ENCODE results near the gene SMAP2. TPM values are rescaled to one million over a fixed set of nuclear protein-coding genes. Genes with fewer than 3 reads are reported as not detected.

The SMAP2 gene
- polyA plus RNA-seq, 2 of the 4 experiments (the other 2 are of a cell fraction): 6.4 to 7.7 TPM

GRCh38 chr1:40411843-40412242 lies 38.3 kb downstream of the SMAP2 start (continued):
- TF ChIP-seq PBX3 (IDR thresholded peaks at IDR 0.05): no peak

- whole genome bisulfite sequencing (ENCODE audit: missing lambda C conversion rate): 84% methylated on average over 6 of the region's 6 CpGs
- ATAC-seq (no peak), DNase-seq (ENCODE audit: low read depth in 1 of 2, low spot score in 1 of 2) (no peak), FAIRE-seq (no peak)
- H3K4me2 ChIP-seq: no peak overlapping the region
- H3K4me1 ChIP-seq: no peaks in the 10 kb centered on the region
- ChIA-PET CTCF (no interaction called here), POLR2A (no interaction called here)
- H3K27ac ChIP-seq: no peak overlapping the region
- no peaks in the 10 kb centered on the region for H3K9me3 ChIP-seq
- no peak overlapping the region for H3K4me3 ChIP-seq
- TF ChIP-seq CHD4 (IDR thresholded peaks at IDR 0.05; ENCODE audit: borderline replicate concordance): no peak
These were observed 40.2 kb downstream of the SMAP2 start for GRCh38 chr1:40413527-40414252.

- no peaks in the 10 kb centered on the region for H3K9me3 ChIP-seq
- no peak for FAIRE-seq
- no peak overlapping the region for H3K27ac ChIP-seq
- TF ChIP-seq RAD21 (conservative IDR thresholded peaks at IDR 0.05 in 1 of 2, IDR thresholded peaks at IDR 0.05 in 1 of 2): no peak
- no peak for TF ChIP-seq BHLHE40 (IDR thresholded peaks at IDR 0.05; ENCODE audit: low read depth, low read length)
- no peak for TF ChIP-seq ZC3H11A (IDR thresholded peaks at IDR 0.05)
- no peak for TF ChIP-seq CBX2 (IDR thresholded peaks at IDR 0.05; ENCODE audit: borderline replicate concordance, low read depth)
- TF ChIP-seq EHMT2 (IDR thresholded peaks at IDR 0.05; ENCODE audit: low read depth): no peak
- no peak for TF ChIP-seq RCOR1 (IDR thresholded peaks at IDR 0.05; ENCODE audit: low read depth, low read length)
- no peak for TF ChIP-seq E2F6 (IDR thresholded peaks at IDR 0.05; ENCODE audit: borderline replicate concordance, low read depth)
- no peak for TF ChIP-seq GATA3 (IDR thresholded peaks at IDR 0.05; ENCODE audit: borderline replicate concordance)
- TF ChIP-seq JUNB (IDR thresholded peaks at IDR 0.05): no peak
- TF ChIP-seq RNF2 (IDR thresholded peaks at IDR 0.05; ENCODE audit: borderline replicate concordance, low read depth): no peak
- no peak for TF ChIP-seq HOXB13 (CRISPR knock-in tag; IDR thresholded peaks at IDR 0.05; ENCODE audit: low read depth)
- no peak overlapping the region for H3K4me2 ChIP-seq
- no peak overlapping the region for H3K4me3 ChIP-seq
- DNase-seq (ENCODE audit: low read depth in 1 of 2, low spot score in 1 of 2): no peak
- no peaks in the 10 kb centered on the region for H3K4me1 ChIP-seq
- WGBS (ENCODE audit: missing lambda C conversion rate): 93% methylated on average over 3 of the region's 3 CpGs
- CTCF ChIA-PET: no interaction called here
- POLR2A ChIA-PET: no interaction called here
- no peak for ATAC-seq
These were observed 40.8 kb downstream of the SMAP2 start for GRCh38 chr1:40414331-40414730.

GRCh38 chr1:40416709-40417108 lies 43.2 kb downstream of the SMAP2 start:
- ChIA-PET POLR2A (no interaction called here), CTCF (interaction anchor here (2.4 kb wide), 1 partner anchor 12 kb away, joined by 8 read pairs; no protein-coding TSS in a partner anchor)
- DNase-seq (ENCODE audit: low read depth in 1 of 2, low spot score in 1 of 2) (no peak), FAIRE-seq (no peak), ATAC-seq (no peak)
- WGBS (ENCODE audit: missing lambda C conversion rate): 93% methylated on average over 3 of the region's 4 CpGs
- no peak overlapping the region for H3K4me2 ChIP-seq
- no peak overlapping the region for H3K27ac ChIP-seq
- no peaks in the 10 kb centered on the region for H3K9me3 ChIP-seq
- no peak overlapping the region for H3K4me3 ChIP-seq
- no peak for TF ChIP-seq ATOH8 (CRISPR knock-in tag; IDR thresholded peaks at IDR 0.05; ENCODE audit: low read depth)
- TF ChIP-seq RAD21 (conservative IDR thresholded peaks at IDR 0.05 in 1 of 2, IDR thresholded peaks at IDR 0.05 in 1 of 2): no peak
- TF ChIP-seq CBX2 (IDR thresholded peaks at IDR 0.05; ENCODE audit: borderline replicate concordance, low read depth): no peak
- no peak for TF ChIP-seq NPAS2 (CRISPR knock-in tag; IDR thresholded peaks at IDR 0.05; ENCODE audit: borderline replicate concordance)
- no peak for TF ChIP-seq CTCF (IDR thresholded peaks at IDR 0.05)
- no peak for TF ChIP-seq HOXB5 (CRISPR knock-in tag; IDR thresholded peaks at IDR 0.05)
- no peak for TF ChIP-seq BCL3 (IDR thresholded peaks at IDR 0.05)
- TF ChIP-seq MAFK (IDR thresholded peaks at IDR 0.05; ENCODE audit: partially characterized antibody): no peak
- no peak for TF ChIP-seq EHF (CRISPR knock-in tag; IDR thresholded peaks at IDR 0.05)
- no peak for TF ChIP-seq EHMT2 (IDR thresholded peaks at IDR 0.05; ENCODE audit: low read depth)
- H3K4me1 ChIP-seq: no peaks in the 10 kb centered on the region

All from A549 (cell line).